ENCODE data around the gene CCDC9. TPM values are rescaled to one million over a fixed set of nuclear protein-coding genes. Genes with fewer than 3 reads are reported as not detected.

CCDC9 gene
- total and polyA plus RNA-seq, 2 experiments from 2014 or later = 14.5 to 15.0 TPM

- DNase-seq (ENCODE audit: low spot score) (no peak), ATAC-seq (no peak)
- Mint-ChIP-seq H3K9me3 (peaks cover 2% of the 10 kb centered on the region; the same call in 1 of the 3 replicates), H3K36me3 (ENCODE audit: low read depth) (peaks cover 10% of the 10 kb centered on the region), H3K27me3 (ENCODE audit: insufficient read depth, low read depth, poor library complexity) (peaks cover 27% of the 10 kb centered on the region), H3K27ac (no peak overlapping the region), H3K4me3 (no peak overlapping the region), H3K4me1 (peaks cover 23% of the 10 kb centered on the region)
- Histone ChIP-seq H3K27ac (ENCODE audit: low read depth) (no peak overlapping the region), H3K79me2 (replicated peaks; ENCODE audit: insufficient read depth) (peaks cover 36% of the 10 kb centered on the region), H3K36me3 (ENCODE audit: insufficient read depth) (no peaks in the 10 kb centered on the region; the same call in 1 of the 2 replicates), H3K9me2 (ENCODE audit: insufficient read depth) (no peaks in the 10 kb centered on the region), H3K4me1 (ENCODE audit: insufficient read depth) (peaks cover 39% of the 10 kb centered on the region), H3F3A (replicated peaks; ENCODE audit: low read depth) (peaks cover 34% of the 10 kb centered on the region), H3K4me2 (peak overlapping the region; percentile 95), H3K4me3 (peak overlapping the region; percentile 96), H4K20me1 (replicated peaks; ENCODE audit: insufficient read depth) (no peaks in the 10 kb centered on the region; the same call in 1 of the 2 replicates), H2AFZ (no peak overlapping the region), H3K27me3 (ENCODE audit: insufficient read depth) (peaks cover 11% of the 10 kb centered on the region)
- TF ChIP-seq ZNF114 (CRISPR knock-in tag; IDR thresholded peaks at IDR 0.05) (no peak), CREB1 (CRISPR knock-in tag; IDR thresholded peaks at IDR 0.05; ENCODE audit: low read depth) (no peak), POLR2AphosphoS5 (IDR thresholded peaks at IDR 0.05; ENCODE audit: low read depth) (no peak)
Observed at GRCh38 chr19:47228937-47229675, 27.2 kb upstream of the CCDC9 start.

GRCh38 chr19:47229676-47230053, 26.7 kb upstream of the CCDC9 start:
- Mint-ChIP-seq H3K27me3 (ENCODE audit: insufficient read depth, low read depth, poor library complexity) (peaks cover 27% of the 10 kb centered on the region), H3K36me3 (ENCODE audit: low read depth) (peaks cover 10% of the 10 kb centered on the region), H3K4me1 (peaks cover 23% of the 10 kb centered on the region), H3K27ac (no peak overlapping the region), H3K9me3 (peaks cover 2% of the 10 kb centered on the region; the same call in 1 of the 3 replicates), H3K4me3 (no peak overlapping the region)
- Histone ChIP-seq H3K27me3 (ENCODE audit: insufficient read depth) (peaks cover 11% of the 10 kb centered on the region), H3K36me3 (ENCODE audit: insufficient read depth) (no peaks in the 10 kb centered on the region; the same call in 1 of the 2 replicates), H3K79me2 (replicated peaks; ENCODE audit: insufficient read depth) (peaks cover 30% of the 10 kb centered on the region), H4K20me1 (replicated peaks; ENCODE audit: insufficient read depth) (no peaks in the 10 kb centered on the region; the same call in 1 of the 2 replicates), H3K4me3 (peak overlapping the region; percentile 96), H3K27ac (ENCODE audit: low read depth) (no peak overlapping the region), H3K4me2 (peak overlapping the region; percentile 95), H3K4me1 (ENCODE audit: insufficient read depth) (peaks cover 39% of the 10 kb centered on the region), H3K9me2 (ENCODE audit: insufficient read depth) (no peaks in the 10 kb centered on the region), H3F3A (replicated peaks; ENCODE audit: low read depth) (peaks cover 35% of the 10 kb centered on the region), H2AFZ (no peak overlapping the region)
- ATAC-seq (no peak), DNase-seq (ENCODE audit: low spot score) (no peak)
- no peak for TF ChIP-seq CTCF (conservative IDR thresholded peaks at IDR 0.05; ENCODE audit: low read depth in 2 of 2)
- no peak for TF ChIP-seq EZH2 (IDR thresholded peaks at IDR 0.05; ENCODE audit: low read depth, unreplicated experiment)

All from GM23338 (cell line).